HepG2 (cell line): ENCODE results near the gene CTDP1. TPM values are rescaled to one million over a fixed set of nuclear protein-coding genes. Genes with fewer than 3 reads are reported as not detected.

Source experiments
- GLI4 ChIP-seq: sonication (generic); formaldehyde crosslinking; IDR thresholded peaks from 2 replicates; pipeline ENCODE4 v1.5.1; 2020; ENCODE audit warnings: missing genetic modification reagents, mild to moderate bottlenecking, moderate library complexity, borderline replicate concordance
- KDM6A ChIP-seq: IDR thresholded peaks from 2 replicates; pipeline ENCODE4 v1.6.1; 2016; ENCODE audit warnings: low read depth
- ZBED4 ChIP-seq: sonication (generic); formaldehyde crosslinking; IDR thresholded peaks from 2 replicates; pipeline ENCODE4 v1.4.0; 2020; ENCODE audit warnings: missing genetic modification reagents, borderline replicate concordance
- ZFX ChIP-seq: sonication (generic); formaldehyde crosslinking; IDR thresholded peaks from 2 replicates; pipeline ENCODE4 v1.4.0; 2020; ENCODE audit warnings: mild to moderate bottlenecking, low read depth, missing genetic modification reagents, moderate library complexity
- ZMAT3 ChIP-seq: sonication (generic); formaldehyde crosslinking; conservative IDR thresholded peaks from 2 replicates; pipeline ENCODE4 v1.7.0; 2021; ENCODE audit warnings: missing genetic modification reagents
- ZNF142 ChIP-seq: sonication (generic); formaldehyde crosslinking; IDR thresholded peaks from 2 replicates; pipeline ENCODE4 v1.4.0; 2020; ENCODE audit warnings: missing genetic modification reagents
- ZNF883 ChIP-seq: sonication (generic); formaldehyde crosslinking; IDR thresholded peaks from 2 replicates; pipeline ENCODE4 v1.5.1; 2020; ENCODE audit warnings: mild to moderate bottlenecking, missing genetic modification reagents; ENCODE audit errors: not compliant biosample characterization
- polyA plus RNA-seq, 8 experiments: library from polyadenylated mRNA; depleted of rRNA in 3 of 8; stranded (reverse) in 7 of 8; unstranded in 1 of 8; fragments of >200 nt; fragmentation: Illumina TruSeq in 4 of 8; extraction: Trizol in 4 of 8; gene quantifications; 2 replicates each; pipeline versions ENCODE4 v1.2.1 to v1.2.3, GENCODE V29; 2011 to 2016; ENCODE audit warnings: low read depth in 4 of 8, missing spikeins in 1 of 8, mixed read lengths in 1 of 8; ENCODE audit not compliant: insufficient read depth in 1 of 8
- total RNA-seq, 5 experiments: library from RNA; depleted of rRNA; stranded (reverse); fragments of >200 nt; fragmentation: Illumina TruSeq; extraction: Trizol; gene quantifications; 2 replicates each; pipeline ENCODE4 v1.2.3, GENCODE V29; 2016; ENCODE audit warnings: low read depth in 1 of 5

Gene CTDP1
- total and polyA plus RNA-seq, 2 of the 13 experiments (the other 11 are each of a cell fraction or from before 2014, with no cell fraction given) = 6.9 to 11.0 TPM

GRCh38 chr18:79699653-79700052, 20.1 kb downstream of the CTDP1 start (continued):
- TF ChIP-seq ZBED4 (CRISPR knock-in tag) (no peak), GLI4 (CRISPR knock-in tag) (no peak), ZNF142 (CRISPR knock-in tag) (no peak), KDM6A (CRISPR knock-in tag) (no peak), ZMAT3 (CRISPR knock-in tag) (no peak), ZNF883 (CRISPR knock-in tag) (no peak), ZFX (no peak)
- TF ChIP-seq, all 625 proteins: peak for 0
